NOMO-1 (cell line): ENCODE data around the gene DHRS7B.
A peak's percentile ranks its signal among the peaks of the same experiment; 100 is the strongest.
"Not testable (repeated sequence)": the region's sequence is repeated elsewhere in the genome, so short reads cannot be mapped to it uniquely, and the experiment has no call there.

ENCODE experiments used
- DNase-seq, 2 experiments: peaks; one replicate each; lab custom pipeline; 2025; ENCODE audit not compliant: unreplicated experiment in 2 of 2; lab: John Stamatoyannopoulos, UW

Gene DHRS7B

DNA sequence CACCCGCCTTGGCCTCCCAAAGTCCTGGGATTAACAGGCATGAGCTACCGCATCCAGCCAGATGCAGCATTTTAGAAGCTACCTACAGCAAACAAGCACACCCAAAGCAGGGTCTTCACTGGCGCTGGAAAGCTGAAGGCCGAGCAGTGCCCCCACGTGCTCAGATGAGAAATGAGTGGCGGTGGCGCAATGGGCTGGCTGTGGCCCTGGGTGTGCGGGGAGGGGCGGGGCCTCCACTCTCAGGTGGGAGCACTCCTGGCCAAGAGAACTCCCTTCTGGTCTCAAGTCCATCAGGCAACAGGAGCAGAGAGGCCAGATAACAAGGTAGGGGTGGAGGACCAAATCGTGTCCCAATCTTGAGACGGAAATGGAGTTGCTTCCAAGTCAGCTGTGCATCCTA, 75.1 kb downstream of the DHRS7B start:
- DNase-seq = no peak

DNA sequence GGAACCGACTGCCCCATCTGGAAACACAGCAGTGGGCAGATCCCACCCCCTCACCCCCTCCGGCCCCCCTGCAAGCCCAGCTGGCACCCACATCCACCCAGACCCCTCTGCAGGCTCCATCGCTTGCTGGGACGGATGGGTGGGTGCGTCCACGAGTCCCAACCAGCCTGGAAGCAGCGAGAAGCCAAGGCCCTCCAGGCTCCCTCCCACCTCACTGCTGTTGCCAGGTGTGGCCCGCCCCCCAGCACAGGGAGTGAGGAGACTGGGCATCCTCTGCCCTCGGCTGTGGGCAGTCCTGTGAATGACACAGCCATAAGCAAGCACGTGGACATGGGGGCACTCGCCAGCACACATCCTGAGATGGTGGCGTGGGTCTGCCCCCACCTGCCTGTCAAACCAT, 75.7 kb downstream of the DHRS7B start:
- DNase-seq = no peak

DNA sequence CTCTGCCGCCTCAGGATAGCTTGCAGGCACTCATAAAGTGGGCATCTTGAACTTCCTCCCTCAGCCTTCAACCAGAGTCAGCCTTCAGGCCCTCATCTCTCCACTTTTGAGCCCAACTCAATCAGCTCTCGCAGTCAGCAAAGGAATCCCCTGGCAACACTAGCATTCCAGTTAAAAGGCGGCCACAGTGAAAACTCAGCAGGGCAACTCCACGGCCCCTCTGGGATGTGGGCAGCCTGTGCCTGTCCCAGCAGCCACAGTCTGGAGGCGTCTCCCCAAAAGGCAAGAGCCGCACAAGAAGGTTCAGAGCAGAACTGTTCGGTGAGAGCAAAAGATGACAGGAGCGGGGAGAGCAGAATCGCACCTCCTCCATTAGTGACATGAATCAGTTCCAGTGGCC, 78.2 kb downstream of the DHRS7B start:
- DNase-seq = no peak

DNA sequence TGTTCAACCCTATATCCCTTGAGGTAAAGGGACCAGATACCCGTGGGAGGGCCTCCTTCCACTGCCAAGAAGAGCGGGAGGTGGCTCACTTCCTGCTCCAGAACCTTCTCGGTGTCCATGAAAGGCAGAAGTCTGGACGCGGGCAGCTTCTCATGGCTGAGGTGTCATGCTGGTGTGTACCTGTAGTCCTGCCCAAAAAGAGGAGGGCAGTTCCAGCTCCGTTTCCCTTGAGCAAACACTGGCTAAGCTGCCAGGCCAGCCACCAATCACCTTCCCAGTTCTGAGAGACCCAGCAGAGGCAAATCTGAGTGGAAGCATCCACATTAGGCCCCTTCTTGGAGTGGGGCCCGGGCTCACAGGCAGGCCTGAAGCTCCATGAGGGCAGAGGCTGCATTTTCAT, 81.6 kb downstream of the DHRS7B start:
- no peak for DNase-seq

DNA sequence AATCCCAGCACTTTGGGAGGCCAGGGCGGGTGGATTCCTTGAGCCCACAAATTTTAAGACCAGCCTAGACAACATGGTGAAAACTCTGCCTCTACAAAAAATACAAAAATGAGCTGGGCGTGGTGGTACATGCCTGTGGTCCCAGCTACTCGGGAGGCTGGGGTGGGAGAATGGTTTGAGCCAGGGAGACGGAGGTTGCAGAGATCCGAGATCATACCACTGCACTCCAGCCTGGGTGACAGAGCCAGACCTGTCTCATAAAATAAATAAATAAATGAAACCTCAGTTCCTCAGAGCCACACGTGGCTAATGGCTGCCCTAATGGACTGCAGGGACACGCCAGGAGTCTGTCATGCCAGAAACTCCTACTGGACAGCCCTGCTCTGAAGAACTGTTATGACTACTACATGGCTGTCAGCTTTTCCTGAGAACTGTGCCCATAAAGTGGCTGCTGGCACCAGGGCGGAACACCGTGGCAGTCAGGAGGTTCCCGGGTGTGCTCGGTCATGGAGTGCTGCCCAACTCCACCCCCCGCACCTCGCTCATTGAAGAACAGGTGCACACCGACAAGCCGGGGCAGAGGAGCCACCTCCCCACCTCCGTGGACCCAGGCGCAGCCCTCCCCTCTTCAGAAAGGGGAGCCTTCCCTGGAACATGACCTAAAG, 82.9 kb downstream of the DHRS7B start:
- no peak for DNase-seq

DNA sequence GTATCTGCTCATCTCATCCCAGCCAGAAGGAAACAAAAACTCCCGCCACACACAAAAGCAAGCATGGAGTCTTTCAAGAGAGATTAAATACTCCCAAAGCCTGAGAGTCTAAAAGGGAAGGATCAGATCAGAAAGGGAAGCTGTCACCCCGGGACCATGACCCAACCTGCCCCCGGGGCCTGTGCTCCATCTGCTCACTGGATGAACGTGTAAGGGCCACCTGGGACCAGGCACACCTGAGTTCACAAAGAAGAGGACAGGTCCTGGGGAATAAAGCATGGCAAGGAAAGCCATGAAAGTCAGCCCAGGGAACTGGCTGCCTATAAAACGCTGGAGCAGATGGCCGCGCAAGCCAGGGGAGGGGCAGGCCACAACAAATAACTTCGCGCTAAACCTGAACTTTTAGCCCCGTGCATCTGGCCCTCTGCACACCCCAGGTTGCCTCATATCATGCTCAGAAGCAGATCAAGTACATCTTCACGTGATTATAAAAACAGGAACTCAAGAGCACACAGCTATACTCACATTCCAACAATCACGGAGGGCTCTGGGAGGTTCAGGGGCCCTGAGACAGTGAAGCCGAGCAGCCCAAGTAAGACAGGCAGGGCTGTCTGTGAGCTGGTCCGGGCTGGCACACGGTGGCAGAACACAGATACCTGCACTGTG, 83.8 kb downstream of the DHRS7B start:
- peak; percentile 80 for DNase-seq

DNA sequence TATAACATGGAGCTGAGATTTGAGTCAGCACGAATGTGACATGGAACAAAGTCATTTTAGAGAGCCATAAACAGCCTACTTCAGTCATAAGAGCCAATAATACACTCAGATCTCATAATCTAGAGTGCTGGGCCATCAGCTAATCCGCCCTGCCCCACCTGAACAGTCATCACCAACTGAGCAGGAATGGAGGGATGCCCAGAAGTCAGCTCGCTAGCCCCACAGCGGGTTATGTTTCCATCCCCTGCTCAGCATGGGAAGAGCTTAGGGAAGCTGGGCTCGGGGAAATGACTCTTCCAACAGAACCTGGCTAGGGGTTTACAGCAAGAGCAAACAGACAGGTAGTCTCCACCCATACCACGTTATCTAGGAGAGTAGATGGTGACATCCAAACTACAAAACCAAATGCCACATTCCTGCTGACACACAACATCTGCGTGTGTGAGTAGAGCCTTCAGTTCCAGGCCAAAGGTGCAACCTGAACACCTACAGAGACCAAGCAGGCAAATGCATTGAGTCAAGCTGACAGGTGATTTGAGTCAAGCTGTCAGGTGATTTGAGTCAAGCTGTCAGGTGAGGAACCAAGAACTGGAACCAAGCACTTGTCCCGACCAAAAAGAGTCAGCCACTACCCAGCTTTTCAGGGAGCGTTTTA, 85.2 kb downstream of the DHRS7B start:
- DNase-seq = no peak

DNA sequence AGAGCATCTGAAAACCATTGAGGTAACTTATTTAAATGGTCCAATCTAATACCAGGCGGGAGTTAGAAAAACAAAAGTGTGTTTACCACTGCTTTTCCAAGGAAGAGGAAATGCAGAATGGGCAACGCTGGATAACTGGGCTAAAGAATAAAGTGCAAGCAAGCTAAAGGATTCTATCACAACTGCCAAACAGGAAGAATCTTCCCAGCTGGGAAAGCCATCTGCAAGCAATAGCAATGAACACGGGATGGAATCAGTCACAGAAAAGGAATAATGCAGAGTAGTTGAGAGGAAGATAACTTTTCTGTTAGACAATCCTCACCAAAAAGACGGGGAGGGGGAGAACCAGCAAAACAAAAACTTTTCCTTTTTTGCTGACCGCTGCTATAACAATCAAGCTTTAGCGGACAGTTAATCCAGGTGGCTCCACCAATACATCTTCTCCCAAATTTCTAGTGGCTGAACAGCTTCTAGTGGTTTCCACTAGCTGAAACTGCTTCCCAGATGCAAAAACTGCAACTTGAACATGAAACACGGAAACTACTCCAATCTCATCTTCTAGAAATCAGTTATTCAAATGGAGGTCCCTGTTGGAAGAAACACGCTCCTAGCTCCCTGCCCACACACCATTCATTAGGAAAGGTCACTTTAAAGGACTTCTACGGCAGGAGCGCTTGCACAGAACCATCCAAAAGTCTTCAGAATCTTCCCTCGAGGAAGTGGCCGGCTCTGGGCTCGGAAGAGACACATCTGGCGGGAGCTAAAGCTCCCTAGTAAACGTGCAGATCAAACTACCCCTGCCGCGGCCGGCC, 86.3 kb downstream of the DHRS7B start:
- peak in 1 of 2 experiments; percentile 18 for DNase-seq

DNA sequence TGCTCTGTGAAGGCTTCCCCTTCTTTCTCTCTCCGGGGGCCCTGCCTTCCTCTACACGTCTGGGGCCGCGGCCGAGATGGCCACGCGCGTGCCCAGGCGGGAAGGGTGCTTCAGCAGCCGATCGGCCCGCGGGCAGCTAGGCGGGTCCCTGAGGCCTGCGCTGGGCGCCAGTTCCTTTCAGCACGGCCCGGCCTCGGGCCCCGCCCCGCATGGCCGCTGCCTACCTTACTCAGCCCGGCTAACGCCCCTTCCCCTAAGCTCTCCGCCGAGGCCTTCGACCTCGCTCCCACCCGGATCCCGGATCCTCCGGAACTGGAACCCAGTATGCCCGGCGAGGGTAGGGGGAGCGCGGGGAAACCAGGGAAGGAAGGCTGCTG, 86.9 kb downstream of the DHRS7B start:
- peak in 1 of 2 experiments; percentile 25 for DNase-seq

DNA sequence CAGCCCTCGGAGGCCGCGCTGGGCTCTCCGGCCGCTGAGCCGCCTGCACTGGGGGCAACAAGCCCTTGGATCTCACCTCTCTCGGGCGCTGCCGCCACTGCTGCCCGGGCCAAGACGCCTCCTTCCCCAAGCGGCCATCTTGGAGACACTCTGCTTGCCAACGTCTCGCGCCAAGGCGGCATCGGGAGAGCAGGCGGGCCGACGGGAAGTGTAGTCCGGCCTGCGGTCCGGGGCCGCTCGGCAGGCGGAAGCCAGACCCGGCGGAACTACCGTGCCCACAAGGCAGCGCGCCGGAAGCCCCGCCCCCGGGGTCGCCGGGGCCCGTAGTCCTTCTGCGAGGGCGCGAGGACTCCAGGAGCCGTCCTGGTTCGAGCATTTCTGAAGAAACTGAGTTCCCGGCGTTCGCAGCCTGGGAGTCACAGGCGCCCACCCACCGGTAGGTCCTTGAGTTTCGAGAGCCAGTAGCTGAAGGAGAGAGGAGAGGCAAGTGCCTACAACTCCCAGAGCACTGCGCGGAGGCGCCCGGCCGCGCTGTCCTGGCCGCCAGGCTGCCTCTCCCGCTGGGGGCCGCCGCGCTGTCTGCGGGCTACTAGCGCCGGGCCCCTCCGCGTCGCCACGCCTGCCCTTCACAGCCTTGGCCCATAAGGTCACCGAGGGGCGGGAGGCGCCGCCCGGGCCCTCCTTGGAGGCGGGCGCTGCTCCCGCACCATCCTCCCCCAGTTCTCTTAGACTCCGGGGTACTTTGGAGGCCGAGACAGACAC, 87.4 kb downstream of the DHRS7B start, which contains the start of gene TMEM11:
TMEM11 (minus strand) TSS at position 147 of the 762 bp plus-strand sequence; CDS start at position 138, 9 bp downstream.
- peak; percentile 94 to 96 for DNase-seq

DNA sequence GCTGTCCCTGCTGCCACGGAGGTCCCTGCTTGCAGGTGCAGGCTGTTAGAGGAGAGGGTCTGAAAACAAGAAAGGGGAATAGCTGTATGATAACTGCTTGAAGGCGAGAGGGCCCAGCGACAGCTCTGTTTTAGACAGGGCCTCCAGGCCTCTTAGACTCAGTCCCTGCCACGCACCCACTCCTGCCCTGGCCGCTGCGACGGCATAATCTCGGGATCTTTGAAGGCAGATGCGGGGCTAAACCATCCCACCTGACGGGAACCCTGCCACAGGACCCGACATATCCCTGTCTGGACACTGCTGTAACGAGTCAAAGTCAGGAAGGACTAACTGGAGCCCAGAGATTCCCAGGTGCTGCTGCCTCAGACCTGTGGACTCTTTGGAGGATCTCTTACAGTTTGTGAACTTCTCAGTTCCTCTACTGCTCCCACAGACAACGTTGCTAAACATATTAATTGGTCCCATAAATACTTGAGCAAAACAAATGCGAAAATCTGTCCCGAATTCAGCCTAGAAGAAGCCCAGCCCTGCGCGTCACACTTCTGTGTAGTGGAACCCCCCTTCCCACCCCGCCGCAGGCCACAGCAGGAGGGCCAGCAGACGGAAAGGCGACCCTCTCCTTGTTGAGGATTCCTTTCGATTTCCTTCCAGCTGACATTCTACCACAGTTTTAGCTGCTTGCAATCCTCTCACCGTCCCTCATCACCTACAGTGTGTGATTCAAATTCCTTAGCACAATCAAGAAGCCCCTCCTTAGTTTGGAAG, 88.2 kb downstream of the DHRS7B start:
- DNase-seq = peak in 1 of 2 experiments; percentile 44

DNA sequence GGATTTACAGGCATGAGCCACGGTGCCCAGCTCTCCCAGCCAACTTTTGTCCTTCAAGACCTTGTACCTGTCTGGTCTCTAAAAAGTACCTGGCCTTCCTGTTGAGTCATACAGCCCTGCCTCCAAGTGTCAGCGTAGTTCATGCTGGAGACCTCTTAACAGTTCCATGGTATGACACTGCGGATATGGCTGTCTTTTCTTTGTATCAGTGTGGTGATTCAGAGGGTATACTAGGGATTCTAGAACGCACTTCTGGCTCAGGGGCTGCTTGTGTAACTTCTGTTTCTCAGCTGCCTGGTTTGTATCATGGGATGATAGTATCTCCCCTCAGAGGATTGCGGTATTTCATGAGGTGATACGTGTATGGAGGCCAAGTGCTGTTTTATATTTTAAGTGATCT, 89.2 kb downstream of the DHRS7B start:
- no peak for DNase-seq

DNA sequence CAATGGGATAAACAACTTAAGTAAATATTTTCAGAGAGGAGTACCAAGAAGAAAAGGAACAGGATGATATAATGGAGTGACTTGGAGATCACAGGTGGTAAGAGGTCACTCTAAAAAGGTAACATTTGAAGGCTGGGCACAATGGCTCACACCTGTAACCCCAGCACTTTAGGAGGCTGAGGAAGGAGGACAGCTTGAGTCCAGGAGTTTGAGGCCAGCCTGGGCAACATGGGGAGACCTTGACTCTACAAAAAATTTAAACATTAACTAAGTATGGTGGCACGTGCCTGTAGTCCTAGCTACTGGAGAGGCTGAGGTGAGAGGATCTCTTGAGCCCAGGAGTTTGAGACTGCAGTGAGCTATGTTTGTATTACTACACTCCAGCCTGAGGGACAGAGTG, 90.6 kb downstream of the DHRS7B start:
- DNase-seq = no peak

DNA sequence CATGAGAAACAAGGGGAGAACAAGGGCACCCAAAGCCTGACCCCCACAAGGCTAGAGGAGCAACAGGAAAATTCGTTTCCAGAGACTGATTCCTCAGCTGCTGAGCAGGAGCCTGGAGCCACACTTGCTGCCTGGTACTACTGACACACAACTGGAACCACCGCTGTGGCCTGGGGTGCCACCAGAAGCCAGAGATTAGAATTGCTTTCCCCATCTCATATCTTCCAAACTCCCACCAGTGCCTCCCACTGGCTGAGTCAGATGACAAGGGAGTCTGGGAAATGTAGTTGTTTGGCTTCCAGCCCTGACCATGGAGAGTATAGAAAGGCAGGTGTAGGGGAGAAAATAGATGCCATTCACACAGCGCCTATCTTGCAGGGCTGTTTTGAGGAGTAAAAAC, 91.3 kb downstream of the DHRS7B start:
- no peak for DNase-seq

DNA sequence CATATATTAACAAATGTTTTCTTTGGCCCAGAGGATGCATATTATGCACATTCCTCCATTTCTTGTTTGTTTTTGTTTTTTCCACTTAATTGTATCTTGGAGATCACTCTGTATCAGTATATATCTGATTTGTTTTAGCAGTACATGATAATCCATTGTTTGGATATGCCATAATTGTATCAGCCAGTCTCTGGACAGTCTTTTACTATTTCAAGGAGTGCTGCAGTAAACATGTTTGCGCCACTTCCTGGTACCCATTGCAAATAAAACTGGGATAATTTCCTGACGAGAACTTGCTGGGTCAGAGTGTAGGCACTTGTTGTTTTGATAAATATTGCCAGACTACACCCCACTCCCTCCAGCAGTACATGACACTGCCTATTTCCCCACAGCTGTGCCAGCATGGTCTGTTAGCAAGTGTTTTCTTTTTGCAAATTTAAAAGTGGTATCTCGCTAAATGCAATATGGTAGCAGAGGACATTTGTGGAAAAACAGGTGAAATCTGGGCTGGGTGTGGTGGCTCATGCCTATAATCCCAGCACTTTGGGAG, 92.1 kb downstream of the DHRS7B start:
- DNase-seq = no peak

DNA sequence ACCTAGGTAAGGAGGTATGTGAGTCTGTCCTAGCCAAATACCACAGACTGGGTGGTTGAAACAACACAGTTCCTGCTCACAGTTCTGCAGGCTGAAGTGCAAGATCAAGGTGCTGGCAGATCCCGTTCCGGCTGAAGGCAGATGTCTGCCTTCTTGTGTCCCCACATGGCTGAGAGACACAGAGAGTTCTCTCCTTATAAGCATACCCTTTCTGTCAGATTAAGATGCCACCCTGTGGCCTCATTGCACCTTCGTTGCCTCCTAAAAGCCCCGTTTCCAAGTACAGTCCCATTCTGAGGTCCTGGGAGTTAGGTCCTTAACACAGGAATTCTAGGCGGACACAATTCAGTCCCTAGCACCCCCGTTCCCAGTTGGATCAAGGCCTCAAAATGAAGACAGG, 96.3 kb downstream of the DHRS7B start:
- no peak for DNase-seq

DNA sequence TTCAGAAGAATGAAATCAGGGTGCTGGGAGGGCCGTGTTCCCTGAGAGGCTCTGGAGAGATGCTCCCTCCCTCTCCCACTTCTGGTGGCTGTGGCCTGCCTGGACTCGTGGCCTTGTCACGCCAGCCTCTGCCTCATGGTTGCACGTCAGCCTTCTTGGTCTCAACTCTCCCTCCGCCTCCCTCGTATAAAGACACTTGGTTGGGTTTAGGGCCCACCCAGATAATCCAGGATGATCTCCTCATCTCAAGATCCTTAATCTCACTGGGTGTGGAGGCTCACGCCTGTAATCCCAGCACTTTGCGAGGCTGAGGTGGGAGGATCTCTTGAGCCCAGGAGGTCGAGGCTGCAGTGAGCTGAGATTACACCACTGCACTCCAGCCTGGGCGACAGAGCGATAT, 100.5 kb downstream of the DHRS7B start:
- DNase-seq = not testable (repeated sequence)

DNA sequence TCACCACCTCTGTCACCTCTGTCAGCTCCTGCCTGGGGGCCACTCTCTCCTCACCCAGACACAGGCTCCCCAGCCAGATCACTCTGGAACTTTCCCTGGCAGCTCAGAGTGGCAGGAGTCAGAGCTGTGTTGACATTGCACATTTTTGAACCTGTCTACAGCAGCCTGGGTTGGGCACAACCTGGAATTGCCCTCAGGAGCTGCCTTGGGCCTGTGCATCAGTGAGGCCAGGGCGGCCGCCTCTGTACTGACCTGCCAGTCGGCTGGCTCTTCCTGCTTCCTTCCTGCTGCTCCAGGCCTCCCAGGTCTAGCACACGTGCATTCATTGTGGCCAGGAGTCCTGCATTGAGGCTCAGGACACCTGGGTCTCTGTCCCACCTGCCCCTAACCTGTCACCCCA, 101.3 kb downstream of the DHRS7B start:
- no peak for DNase-seq

DNA sequence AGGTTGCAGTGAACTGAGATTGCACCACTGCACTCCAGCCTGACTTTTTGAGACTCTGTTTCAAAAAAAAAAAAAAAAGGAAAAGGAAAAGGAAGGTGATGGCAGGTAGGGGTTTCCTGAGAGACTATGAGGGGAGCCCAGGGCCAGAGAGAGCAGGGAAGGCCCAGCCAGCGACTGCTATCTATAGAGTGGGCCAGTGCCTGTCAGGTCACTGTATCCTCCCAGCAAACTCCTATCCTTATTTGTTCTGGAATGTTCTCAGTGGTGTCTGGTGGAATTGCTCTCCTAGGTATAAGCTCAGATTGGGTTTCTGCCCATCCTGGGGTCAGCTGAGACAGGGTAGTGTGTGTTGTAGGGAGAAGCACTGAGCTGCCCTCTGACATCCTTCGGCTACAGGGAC, 102.1 kb downstream of the DHRS7B start:
- DNase-seq = no peak
